GM18861 (cell line): ENCODE results near the gene INCA1.

Experiments
- ATAC-seq: cut with Tn5 transposase; IDR thresholded peaks from one replicate; pipeline ENCODE4 v1.9.1; 2021; ENCODE audit not compliant: unreplicated experiment

Gene INCA1

GRCh38 chr17:5014357-5014756, 17.0 kb upstream of the INCA1 start:
- ATAC-seq: no peak

DNA sequence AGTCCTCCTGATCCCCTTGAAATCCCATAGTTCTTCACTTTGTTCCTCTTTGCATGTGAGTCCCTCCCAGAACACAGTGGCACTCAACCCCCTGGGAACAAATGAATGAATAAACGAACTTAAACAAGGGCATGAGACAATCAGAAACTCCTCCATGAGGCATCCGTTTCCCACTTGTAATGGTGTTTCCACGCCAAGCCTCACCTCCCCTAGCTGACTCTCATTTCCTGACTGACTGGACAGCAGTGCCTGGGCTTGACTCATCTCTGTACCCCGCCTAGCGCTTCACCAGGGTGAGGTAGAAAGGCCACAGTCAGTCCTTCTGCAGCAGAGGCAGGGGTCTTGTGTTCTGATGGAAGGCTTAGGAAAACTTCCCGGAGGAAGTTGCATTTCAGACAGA, 14.6 kb upstream of the INCA1 start:
- peak; percentile 51 for ATAC-seq

- no peak for ATAC-seq
Measured at GRCh38 chr17:5003214-5003867, 6.0 kb upstream of the INCA1 start.

DNA sequence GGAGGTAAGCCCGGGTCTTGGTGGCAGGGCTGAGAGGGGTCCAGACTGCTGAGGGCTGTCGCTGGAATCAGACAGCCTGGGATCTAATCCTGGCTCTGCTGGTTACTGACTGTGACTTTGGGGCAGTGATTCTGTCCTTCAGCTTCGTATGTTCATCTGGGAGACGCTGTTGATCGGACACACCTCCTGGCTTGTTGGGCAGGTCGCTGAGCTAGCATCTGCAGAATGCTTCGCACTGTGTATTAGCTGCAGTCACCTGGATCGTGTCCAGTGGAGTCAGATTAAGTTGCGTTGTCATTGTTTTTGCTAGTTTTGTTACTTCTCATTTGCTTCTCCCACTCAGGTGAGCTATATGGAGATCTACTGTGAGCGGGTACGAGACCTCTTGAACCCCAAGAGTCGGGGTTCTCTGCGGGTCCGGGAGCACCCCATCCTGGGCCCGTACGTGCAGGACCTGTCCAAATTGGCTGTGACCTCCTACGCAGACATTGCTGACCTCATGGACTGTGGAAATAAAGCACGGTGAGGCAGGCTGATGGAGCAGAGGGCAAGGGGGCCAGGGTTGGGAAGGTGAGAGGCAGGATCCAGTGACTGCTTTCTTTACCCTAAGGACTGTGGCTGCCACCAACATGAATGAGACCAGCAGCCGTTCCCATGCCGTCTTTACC, 4.9 kb upstream of the INCA1 start:
- no peak for ATAC-seq

DNA sequence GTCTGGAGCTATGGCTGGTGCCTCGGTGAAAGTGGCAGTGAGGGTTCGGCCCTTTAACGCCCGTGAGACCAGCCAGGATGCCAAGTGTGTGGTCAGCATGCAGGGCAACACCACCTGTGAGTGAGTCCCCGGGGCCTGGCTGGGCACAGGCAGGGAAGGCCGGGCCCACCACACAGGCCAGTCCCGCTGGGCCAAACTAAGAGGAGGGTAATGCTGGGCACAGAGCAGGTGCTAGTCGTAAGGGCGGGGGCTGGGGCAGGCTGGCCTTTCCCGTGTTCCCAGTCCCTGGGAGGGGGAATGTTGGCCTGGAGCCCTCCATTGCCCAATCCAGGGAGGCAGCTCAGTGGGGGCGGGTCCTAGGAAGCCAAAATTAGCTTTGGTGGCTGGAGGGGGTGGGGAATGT, 2.9 kb upstream of the INCA1 start:
- no peak for ATAC-seq

GRCh38 chr17:4999430-5000093, 2.2 kb upstream of the INCA1 start:
- no peak for ATAC-seq

DNA sequence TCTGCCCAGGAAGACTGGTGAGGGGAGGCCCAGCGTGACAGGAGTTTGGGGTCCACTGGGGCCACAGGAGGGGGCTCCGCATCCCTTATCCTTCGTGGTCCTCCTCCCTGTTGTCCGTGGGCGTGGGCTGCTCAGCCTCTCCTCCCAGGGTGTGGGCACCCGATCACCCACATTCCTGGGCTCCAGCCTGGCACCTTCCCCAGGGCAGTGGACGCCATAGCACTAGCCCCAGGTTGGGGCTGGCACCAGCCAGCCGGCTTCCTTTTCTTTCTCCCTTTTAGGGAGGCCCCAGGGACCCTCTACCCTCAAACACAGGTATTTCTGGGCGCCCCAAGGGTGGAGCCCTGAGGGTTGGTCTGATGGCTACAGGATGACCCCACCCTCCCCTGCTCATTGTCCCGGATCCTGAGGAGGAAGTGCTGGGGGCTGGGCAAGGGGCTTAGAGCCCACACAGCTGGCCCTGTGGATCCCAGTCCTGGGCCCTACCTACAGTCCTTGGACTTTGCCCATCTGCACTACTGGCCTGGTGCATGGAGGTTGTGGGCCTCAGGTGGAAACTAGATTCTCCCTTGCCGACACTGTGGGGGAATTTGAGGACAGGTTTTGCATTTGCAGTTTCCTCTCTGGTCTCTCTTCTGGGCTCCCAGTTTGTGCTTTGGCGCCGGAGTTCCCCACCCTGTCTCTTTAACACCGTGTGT, 1.6 kb upstream of the INCA1 start:
- ATAC-seq: no peak

DNA sequence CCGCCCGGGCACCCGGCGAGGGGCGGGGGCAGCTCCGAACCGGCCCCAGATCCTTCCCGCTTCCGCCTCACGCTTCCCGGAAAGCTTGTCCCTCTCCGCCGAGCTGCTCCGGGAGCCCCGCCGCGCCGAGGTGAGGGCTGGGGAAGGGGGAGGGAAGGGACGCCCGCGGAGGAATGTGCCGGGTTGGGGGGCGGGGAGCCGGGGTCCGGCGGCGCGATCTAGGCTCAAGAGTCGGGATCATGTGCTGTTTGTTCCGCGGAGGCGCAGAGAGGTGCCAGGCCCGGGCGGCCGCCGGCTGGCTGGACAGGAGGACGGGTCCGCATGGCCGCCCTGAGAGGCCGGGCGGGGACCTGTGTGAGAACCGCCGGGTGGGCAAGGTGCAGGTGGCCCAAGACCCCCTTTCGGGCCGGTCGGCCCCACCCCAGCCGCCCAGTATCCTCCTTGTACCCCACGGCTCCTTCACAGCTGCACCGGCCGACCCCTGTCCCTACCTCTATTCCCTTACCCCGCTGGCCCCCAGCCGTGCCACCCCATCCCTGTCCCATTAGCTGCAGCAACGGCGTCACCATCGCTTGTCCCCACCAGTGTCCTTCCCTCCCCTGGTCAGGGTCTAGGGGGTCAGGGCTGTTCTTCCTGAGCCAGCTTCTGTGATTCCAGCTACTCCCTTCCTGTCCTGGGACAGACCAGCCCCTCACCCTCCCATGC, 857 bp upstream of the INCA1 start:
- no peak for ATAC-seq

GRCh38 chr17:4994081-4994595, 3.2 kb downstream of the INCA1 start:
- ATAC-seq: no peak

DNA sequence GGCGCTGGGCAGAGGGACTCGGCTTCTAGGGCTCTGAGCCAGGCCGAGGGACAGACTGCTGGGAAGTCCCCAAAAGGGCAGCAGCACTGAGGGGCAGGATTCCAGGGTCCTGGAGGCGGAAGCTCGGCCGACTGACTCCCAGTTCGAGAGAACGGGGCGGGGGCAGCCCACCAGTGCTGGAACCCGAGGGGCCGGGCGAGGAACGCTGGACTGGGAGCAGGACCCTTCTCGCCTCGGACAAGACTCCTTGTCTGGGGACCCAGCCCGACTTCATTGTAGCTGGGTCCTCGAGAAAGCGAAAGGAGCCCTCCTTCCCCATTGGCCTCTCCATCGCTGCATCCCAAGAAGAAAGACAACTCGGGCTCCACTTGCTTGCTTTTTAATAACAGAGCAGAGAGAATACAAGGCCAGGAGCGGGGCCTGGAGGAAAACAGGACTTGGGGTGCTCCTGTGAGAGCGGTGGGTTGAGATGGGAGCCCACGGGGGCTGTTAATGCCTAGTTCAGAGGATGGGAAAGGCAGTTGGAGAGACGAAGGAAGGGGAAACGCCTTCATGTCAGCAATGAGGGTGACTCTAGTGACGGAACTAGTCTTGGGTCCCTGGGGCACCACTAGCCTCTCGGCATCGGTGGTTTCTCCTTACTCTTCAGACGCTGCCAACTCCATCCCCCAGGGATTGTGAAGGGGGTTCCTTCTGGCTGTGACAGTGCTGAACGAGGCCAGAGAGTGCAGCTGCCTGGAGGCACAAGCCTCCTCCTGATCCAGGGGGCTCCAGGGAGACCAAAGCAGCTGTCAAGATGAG, 9.4 kb downstream of the INCA1 start:
- ATAC-seq: no peak

- ATAC-seq: peak; percentile 49
Measured at GRCh38 chr17:4986951-4987766, 10.2 kb downstream of the INCA1 start, which contains the start of gene CAMTA2. Gene CAMTA2, minus strand, starts transcription at chr17:4987675. Its CDS starts 1,453 bp downstream, at chr17:4986222.

DNA sequence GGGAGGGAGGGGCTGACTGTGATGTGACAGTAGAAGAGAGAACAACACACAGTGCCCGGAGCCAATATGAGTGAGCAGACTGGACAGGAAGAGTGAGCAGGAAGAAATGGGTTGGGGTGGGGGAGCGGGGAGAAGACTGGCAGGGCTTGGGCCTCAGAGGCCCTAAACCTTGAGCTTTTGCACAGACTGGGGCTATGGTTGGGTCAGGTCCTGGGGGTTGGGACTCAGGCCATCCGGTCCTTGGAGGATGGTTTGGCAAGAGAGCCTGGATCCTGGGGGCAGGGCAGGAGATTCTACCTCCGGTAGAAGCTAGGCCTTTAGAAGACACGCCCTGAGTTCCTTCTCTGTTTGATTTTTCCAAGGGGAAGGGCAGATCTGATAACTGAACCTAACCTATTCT, 10.9 kb downstream of the INCA1 start:
- ATAC-seq: no peak

- no peak for ATAC-seq
Measured at GRCh38 chr17:4982305-4982704, 15.0 kb downstream of the INCA1 start.

DNA sequence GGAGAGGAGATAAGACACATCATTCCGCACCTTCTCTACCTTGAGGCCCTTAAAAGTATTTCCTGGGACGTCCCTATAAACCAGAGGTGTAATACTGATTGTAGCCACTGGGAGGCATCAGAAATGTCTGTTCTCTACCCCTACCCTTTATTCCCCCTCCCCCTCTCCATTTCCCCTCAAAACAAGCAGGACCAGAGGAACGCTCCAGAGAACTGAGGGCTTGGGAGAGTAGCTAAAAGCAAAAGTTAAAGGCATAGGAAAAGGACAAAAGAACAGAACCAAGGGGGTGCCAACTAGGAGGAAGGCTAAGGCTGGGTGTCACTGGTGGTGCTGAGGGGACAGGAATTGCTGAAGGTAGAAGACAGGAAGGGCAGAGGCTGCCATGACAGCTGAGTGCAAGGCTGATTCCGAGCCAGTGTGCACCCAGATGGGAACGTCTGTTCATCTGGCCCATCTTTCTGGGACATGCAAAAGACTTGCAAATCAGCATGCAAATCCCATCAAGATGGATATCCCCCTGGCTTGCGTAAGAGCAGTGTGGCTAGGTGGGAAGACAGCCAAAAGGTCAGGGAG, 16.6 kb downstream of the INCA1 start:
- no peak for ATAC-seq

DNA sequence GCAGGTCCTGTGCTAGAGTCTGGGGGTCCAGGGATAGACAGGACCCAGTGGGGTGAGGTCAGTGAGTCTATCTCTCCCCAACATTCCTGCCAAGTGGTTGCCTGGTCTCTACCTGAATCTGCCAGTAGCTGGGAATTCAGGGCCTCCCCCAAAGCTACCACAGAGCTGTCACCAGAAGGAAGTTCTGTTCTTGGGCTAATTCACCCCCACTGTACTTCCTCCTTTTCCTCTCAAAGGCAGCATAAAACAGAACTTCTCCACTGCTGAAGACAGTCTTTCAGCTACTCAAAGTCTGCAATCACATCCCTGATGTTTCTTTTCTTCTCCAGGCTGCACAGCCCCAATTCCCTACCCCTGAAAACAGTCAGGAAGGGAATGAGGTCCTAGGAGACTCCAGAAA, 18.6 kb downstream of the INCA1 start:
- ATAC-seq: no peak

DNA sequence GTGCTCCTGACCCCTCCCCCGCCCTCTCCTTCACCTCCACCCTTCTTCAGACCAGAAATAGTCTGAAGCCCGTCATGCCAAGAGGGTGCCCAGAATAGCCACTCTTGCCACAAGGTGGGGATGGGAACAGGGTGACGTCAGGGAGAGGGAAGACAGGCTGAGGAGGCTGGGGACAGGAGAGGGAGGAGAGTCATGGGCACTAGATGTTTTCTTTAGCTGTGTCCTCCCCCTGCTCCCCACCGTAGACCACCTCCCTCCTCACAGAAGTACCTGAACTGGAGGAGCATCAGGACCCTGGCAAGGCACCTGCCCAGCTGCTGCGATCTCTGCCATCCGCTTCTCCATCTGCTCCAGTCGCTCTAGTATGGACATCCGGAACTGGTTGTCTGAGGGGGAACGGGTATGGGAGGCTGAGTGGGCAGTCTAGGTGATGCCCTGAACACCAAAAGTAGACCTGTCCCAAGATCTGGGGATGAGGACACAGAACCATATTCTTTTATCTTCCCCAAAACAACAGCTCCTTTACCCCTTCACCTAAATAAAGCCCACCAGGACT, 23.1 kb downstream of the INCA1 start:
- ATAC-seq: no peak

DNA sequence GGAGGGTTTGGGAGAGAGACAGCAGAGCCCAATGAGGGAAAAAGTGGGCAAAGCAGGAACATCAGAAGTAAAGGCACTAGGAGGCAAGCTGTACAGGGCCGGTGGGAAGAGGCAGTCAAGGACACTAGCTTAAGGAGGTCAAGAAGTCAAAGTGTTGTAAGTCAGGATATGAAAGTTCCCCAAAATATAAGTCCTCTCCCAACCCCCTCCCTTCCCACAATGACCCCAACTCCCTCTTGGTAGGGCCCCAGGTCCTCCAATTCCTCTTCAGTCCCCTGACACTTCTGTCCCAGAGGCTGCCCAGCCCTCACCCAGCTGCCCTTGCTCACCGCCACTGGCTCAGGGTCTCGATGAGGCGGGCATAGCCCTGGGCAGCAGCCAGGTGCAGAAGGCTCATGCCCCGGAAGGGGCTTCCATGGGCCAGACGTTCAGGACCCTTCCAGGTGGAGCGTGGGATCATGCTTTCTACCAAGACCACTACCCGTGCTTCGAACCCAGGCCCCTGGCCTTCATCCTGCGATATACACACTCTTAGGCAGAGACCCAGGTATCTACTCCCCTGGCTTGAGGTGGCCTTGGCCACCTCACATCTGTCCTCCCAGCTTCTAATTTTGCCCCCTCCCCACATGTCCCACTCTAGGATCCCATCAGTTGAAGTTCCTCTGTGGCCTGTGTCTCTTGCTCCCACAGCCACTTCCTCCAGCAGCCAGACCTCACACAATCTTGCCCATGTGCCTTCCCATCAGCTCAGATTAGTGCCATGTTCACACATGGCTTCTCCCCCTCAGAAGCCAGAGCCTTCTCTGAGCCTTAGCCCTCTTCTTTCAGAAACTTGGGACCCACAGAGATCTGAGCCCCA, 23.8 kb downstream of the INCA1 start:
- no peak for ATAC-seq

GRCh38 chr17:4972752-4973151, 24.6 kb downstream of the INCA1 start:
- no peak for ATAC-seq
